Urinary bladder (tissue), 4 donors: ENCODE measurements around the gene CLCN2. TPM values are rescaled to one million over a fixed set of nuclear protein-coding genes. Genes with fewer than 3 reads are reported as not detected.

Source experiments
- DNase-seq: peaks from one replicate; pipeline ENCODE4 v3.0.0-alpha.2; 2015; ENCODE audit errors: extremely low spot score
- H3K27ac ChIP-seq: one replicate; pipeline ENCODE4 v1.5.1; 2013; ENCODE audit warnings: low read depth, mild to moderate bottlenecking, moderate library complexity
- H3K36me3 ChIP-seq: one replicate; pipeline ENCODE4 v1.6.1; 2013; ENCODE audit warnings: mild to moderate bottlenecking, moderate library complexity; ENCODE audit not compliant: insufficient read depth
- H3K4me1 ChIP-seq: one replicate; pipeline ENCODE4 v1.6.1; 2013; ENCODE audit warnings: mild to moderate bottlenecking, moderate library complexity; ENCODE audit not compliant: insufficient read depth
- H3K4me3 ChIP-seq: one replicate; pipeline ENCODE4 v1.5.1; 2013; ENCODE audit warnings: low read depth, low read length
- WGBS: extraction: QIAGEN DNeasy Blood & Tissue Kit; methylation state at CpG from one replicate; pipeline ENCODE4 v1.1.7; 2013; 5-methylcytosine and 5-hydroxymethylcytosine counted together
- polyA plus RNA-seq: library from polyadenylated mRNA; stranded (reverse); fragments of 200-250 nt; gene quantifications from one replicate; pipeline ENCODE4 v1.2.3, GENCODE V29; 2013
- total RNA-seq: library from RNA; depleted of rRNA; stranded (reverse); fragments of >200 nt; gene quantifications from one replicate; pipeline ENCODE4 v1.2.3, GENCODE V29; 2014
- donor health status: healthy with polysubstance abuse.
- donor health status: healthy.

Gene CLCN2
- total and polyA plus RNA-seq, 2 donors: 4.7 to 4.8 TPM

DNA sequence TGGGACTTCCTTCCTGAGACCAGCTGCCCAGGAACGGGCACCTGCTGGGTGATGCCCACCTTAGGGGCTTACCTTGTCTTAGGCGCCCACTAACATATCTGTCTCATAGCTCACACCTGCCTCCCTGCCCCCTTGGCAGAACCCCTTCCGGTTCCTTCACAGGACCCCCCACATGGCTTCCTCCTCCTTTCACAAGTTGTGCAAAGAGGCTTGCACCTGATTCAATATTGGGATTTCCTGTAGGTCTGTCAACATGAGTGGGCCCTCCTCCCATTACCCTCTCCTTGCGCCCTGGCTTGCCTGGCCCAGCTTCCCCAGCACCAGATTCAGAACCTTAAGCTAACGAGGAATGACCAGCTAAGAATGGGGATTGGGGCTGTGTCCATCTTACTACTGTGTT, 16.0 kb upstream of the CLCN2 start:
- Histone ChIP-seq H3K4me1 (no peaks in the 10 kb centered on the region), H3K36me3 (no peaks in the 10 kb centered on the region), H3K4me3 (no peak overlapping the region), H3K27ac (no peak overlapping the region)
- DNase-seq: no peak
- 82% methylated on average over 5 of the region's 5 CpGs for WGBS

DNA sequence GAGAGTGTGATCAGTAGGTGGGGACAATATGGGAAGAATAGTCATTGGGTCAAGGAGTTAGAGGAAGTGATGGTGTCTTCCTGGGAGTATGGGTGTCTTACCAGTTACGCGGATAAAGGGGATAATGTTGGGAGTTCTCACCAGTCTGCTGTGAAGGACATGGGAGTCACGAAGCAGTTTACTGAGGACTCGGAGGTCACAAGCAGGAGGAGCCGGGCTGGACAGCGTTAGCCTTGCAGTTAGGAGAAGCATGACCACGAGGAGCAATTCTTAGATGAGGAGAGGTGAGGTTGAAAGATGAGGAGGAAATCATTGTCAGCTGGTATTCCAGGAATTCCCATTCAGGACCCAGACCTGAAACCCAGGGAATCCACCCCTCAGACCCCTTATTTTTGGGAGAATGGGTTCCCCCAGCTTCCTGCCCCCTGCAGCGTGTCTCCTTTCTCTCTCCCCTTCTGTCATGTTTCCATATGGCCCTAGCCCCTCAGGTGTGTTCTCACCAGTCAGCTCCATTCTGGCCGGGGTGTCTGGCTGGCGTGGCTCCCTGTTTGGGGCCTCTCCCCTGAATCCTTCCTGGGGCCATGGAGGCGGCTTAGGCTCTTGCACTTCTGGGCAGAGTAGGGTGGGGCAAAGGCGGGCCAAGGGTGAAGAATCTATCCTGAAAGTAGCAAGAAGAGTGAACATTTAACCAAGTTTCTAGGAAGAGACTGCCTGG, 14.5 kb upstream of the CLCN2 start:
- Histone ChIP-seq H3K4me1 (no peaks in the 10 kb centered on the region), H3K36me3 (no peaks in the 10 kb centered on the region), H3K27ac (no peak overlapping the region), H3K4me3 (no peak overlapping the region)
- 79% methylated on average over 12 of the region's 12 CpGs for WGBS
- no peak for DNase-seq

DNA sequence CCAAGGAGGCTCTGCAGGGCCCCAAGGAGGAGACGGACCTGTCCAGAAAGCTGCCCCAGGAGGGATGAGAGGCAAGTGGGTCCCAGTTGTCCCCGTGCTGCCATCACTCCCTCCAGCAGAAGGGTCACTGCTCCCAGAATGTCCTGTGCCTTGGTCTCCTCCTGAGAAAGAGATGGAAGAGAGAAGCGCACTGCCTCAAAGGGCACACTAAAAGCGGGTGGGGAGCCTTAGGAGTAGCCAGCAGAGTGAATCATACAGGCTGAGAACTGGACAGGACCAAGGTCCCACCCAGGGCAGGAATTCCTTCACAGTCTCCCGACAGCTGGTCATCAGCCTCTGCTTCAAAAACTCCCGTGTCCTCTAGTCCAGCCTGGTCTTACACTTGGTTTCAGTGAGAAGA, 12.0 kb upstream of the CLCN2 start:
- H3K27ac ChIP-seq: no peak overlapping the region
- 63% methylated on average over 6 of the region's 6 CpGs for WGBS

GRCh38 chr3:184372911-184373310, 11.5 kb upstream of the CLCN2 start:
- no peak overlapping the region for H3K4me3 ChIP-seq
- peaks cover 3% of the 10 kb centered on the region for H3K36me3 ChIP-seq
- no peak for DNase-seq
- H3K4me1 ChIP-seq: no peaks in the 10 kb centered on the region
- WGBS: 70% methylated on average over 5 of the region's 5 CpGs
- H3K27ac ChIP-seq: no peak overlapping the region

More for the DNA sequence above, 12.0 kb upstream of the CLCN2 start:
- Histone ChIP-seq H3K4me1 (no peaks in the 10 kb centered on the region), H3K4me3 (no peak overlapping the region), H3K36me3 (no peaks in the 10 kb centered on the region)
- DNase-seq: no peak

DNA sequence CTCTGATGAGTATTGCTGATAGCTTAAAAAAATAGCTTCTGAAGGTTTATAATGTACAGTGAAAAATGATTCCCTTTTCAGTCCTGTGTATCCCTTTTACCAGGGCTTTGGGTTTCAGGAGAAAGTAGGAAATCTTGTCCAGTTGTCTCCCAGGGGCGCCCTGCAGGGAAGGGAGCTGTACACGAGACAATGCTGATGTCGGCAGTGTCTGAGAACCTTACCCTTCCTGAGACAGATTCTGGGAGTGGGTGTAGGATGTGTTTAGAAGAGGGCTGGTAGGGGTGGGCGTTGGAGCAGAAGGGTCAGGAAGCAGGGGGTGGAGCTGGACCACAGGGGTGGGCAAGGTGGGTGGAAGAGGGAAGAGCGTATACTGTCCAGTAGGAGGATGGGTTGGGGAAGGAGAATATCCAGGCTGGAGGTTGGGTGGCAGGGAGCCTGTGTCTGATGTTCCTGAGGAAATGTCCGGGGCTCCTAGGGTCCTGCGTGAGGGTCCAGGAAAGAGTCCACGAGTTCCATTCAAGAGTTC, 11.0 kb upstream of the CLCN2 start:
- no peak overlapping the region for H3K27ac ChIP-seq
- no peak for DNase-seq
- peaks cover 3% of the 10 kb centered on the region for H3K36me3 ChIP-seq
- no peak overlapping the region for H3K4me3 ChIP-seq
- H3K4me1 ChIP-seq: no peaks in the 10 kb centered on the region
- WGBS: 79% methylated on average over 8 of the region's 8 CpGs

- Histone ChIP-seq H3K4me1 (no peaks in the 10 kb centered on the region), H3K27ac (no peak overlapping the region), H3K36me3 (peaks cover 3% of the 10 kb centered on the region), H3K4me3 (no peak overlapping the region)
- WGBS: 49% methylated on average over 5 of the region's 5 CpGs
- peak; percentile 46 for DNase-seq
These were observed 10.2 kb upstream of the CLCN2 start for GRCh38 chr3:184371570-184372018.

DNA sequence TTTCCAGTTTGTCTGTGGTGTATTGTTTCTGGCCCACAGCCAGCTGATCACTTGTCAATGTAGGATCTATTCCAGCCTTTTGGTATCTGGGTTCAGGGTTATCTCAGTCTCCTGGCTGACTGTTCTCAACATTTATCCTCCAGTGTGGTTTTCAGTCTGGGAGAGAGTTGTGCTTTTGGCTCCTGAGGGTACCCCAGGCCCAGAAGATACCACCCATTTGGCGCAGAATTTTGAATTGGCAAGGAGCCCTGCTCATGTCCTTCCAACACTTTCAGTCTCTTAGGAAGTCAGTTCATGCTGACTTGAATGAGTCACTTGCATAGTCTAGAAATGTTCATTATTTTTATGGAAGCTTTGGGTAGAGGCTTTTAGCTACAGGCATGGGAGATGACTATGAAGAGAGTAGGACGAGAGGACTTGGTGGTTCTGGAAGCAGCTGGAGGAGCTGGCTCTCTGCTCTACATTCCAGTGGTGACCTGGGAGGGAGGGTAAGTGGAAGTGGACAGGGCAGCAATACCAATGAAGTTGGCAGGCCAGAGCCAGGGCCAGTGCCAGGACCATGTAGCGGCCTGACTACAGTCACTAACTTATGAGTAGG, 7.3 kb upstream of the CLCN2 start:
- no peaks in the 10 kb centered on the region for H3K4me1 ChIP-seq
- peaks cover 3% of the 10 kb centered on the region for H3K36me3 ChIP-seq
- 60% methylated on average over 3 of the region's 3 CpGs for WGBS
- no peak for DNase-seq
- H3K4me3 ChIP-seq: no peak overlapping the region
- H3K27ac ChIP-seq: no peak overlapping the region

GRCh38 chr3:184368116-184368515, 6.7 kb upstream of the CLCN2 start:
- no peak for DNase-seq
- H3K27ac ChIP-seq: no peak overlapping the region
- WGBS: 84% methylated on average over 9 of the region's 9 CpGs

DNA sequence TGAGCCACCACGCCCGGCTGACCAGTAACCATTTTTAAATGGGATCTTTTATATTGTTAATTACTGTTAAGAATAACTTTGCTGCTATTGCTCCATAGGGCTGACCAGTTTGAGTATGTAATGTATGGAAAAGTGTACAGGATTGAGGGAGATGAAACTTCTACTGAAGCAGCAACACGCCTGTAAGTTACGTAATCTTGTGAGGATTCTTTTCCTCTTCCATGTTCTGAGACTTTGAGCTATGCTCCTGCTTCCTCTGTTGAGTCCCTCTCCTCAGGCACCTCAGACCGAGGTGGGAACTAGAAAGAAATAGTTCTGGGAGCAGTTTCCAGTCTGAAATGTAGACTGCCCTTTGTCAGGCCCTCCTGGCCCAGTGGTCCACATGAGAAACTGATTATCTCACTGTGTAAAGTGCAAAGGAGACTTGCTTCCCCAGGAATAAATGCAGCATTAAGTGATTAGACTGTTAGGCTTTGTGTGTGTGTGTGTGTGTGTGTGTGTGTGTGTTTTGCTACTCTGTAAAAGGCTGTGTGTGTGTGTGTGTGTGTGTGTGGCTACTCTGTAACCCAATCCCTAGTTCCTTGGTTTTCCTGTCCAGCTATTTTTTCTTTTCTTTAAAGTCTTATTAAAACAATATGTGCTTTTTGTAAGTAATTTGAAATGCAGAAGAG, 5.3 kb upstream of the CLCN2 start:
- H3K4me1 ChIP-seq: no peaks in the 10 kb centered on the region
- H3K4me3 ChIP-seq: no peak overlapping the region
- WGBS: 85% methylated on average over 5 of the region's 5 CpGs
- no peak overlapping the region for H3K27ac ChIP-seq
- DNase-seq: no peak
- H3K36me3 ChIP-seq: peaks cover 3% of the 10 kb centered on the region

More at GRCh38 chr3:184368116-184368515, 6.7 kb upstream of the CLCN2 start:
- Histone ChIP-seq H3K36me3 (peaks cover 3% of the 10 kb centered on the region), H3K4me3 (no peak overlapping the region), H3K4me1 (no peaks in the 10 kb centered on the region)

- Histone ChIP-seq H3K27ac (peak overlapping the region; percentile 99), H3K36me3 (no peaks in the 10 kb centered on the region), H3K4me1 (peaks cover 3% of the 10 kb centered on the region), H3K4me3 (peak overlapping the region; percentile 95)
- DNase-seq: peak; percentile 96
- under 1% methylated on average over 68 of the region's 68 CpGs for WGBS
These were observed 1.5 kb upstream of the CLCN2 start for GRCh38 chr3:184362668-184363546.

GRCh38 chr3:184361932-184362667, 695 bp upstream of the CLCN2 start:
- WGBS: under 1% methylated on average over 38 of the region's 38 CpGs
- Histone ChIP-seq H3K4me3 (peak overlapping the region; percentile 95), H3K4me1 (peaks cover 3% of the 10 kb centered on the region), H3K27ac (peak overlapping the region; percentile 99), H3K36me3 (no peaks in the 10 kb centered on the region)
- no peak for DNase-seq

DNA sequence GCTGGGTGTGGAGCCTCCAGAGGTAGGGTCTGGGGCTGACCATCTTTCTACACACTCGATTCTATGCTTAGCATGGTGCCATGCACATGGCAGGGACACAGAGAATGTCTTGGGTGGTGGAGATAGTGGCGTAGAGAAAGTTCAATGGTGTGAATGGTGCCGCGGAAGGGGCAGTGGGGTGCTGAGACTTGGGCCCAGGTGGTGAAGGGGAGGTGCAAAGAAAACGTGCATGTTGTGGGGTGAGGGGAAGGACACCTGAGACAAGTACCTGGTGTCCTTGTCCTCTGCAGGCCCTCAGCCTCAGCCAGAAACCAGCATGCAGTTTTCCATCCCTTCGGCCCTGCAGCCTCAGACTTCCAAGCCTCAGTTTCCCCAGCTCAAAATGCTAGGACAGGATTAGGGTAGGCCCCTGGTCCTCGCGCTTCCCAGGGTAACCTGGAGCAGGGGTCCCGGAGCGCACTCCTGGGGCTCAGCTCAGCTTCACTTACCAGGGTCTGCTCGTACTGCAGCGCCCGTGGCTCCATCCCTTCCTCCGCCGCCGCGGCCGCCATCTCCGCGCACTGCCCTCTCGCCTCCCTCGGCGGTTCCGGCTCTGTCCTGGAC, 375 bp downstream of the CLCN2 start:
- Histone ChIP-seq H3K27ac (peak overlapping the region; percentile 75), H3K4me1 (peaks cover 3% of the 10 kb centered on the region), H3K36me3 (no peaks in the 10 kb centered on the region), H3K4me3 (peak overlapping the region; percentile 95)
- DNase-seq: no peak
- 8% methylated on average over 24 of the region's 24 CpGs for WGBS
